Endothelial cell of coronary artery (primary cell): Measurements from ENCODE around the gene OR2A1. TPM values are rescaled to one million over a fixed set of nuclear protein-coding genes. Genes with fewer than 3 reads are reported as not detected.

Experiments used
- total RNA-seq: library from RNA; depleted of rRNA; stranded (reverse); fragments of >200 nt; gene quantifications from 2 replicates; pipeline ENCODE4 v1.2.3, GENCODE V29; 2014

The OR2A1 gene
- under 0.01 TPM in 1 of 2 replicates, not detected in the other for total RNA-seq

GRCh38 chr7:144311872-144312469 lies at the start of gene OR2A1:
OR2A1 (plus strand) TSS chr7:144312419; CDS start chr7:144318125, 5,706 bp downstream.

GRCh38 chr7:144264692-144265091 lies 47.5 kb upstream of the OR2A1 start, which contains the start of gene OR2A7:
OR2A7 (minus strand) TSS chr7:144264792; CDS start chr7:144259628, 5,164 bp downstream.

GRCh38 chr7:144269188-144269587 lies 43.0 kb upstream of the OR2A1 start, which contains the start of gene CTAGE8:
CTAGE8 (minus strand) TSS chr7:144269288; CDS start chr7:144269250, 38 bp downstream.

GRCh38 chr7:144355176-144355822 lies 43.1 kb downstream of the OR2A1 start, which contains the start of gene ARHGEF5:
ARHGEF5 (plus strand) TSS chr7:144355402; CDS start chr7:144362670, 7,268 bp downstream.

Other genes with a start within 250 kb of the OR2A1 start
- gene OR2A25, start 242.6 kb upstream of the OR2A1 start, total RNA-seq, result not detected in 2 replicates
- gene OR2A12, start 226.1 kb upstream of the OR2A1 start, total RNA-seq, result not detected in 2 replicates
- gene OR2A2, start 202.8 kb upstream of the OR2A1 start, total RNA-seq, result not detected in 2 replicates
- gene OR2A14, start 189.2 kb upstream of the OR2A1 start, total RNA-seq, result not detected in 2 replicates
- 0.18 and 0.56 TPM in 2 replicates for gene CTAGE4, start 129.0 kb upstream of the OR2A1 start, total RNA-seq
- 0.18 and 0.56 TPM in 2 replicates for gene ARHGEF35, start 116.6 kb upstream of the OR2A1 start, total RNA-seq
- 0.09 TPM in 1 of 2 replicates, not detected in the other for gene OR2A42, start 72.8 kb upstream of the OR2A1 start, total RNA-seq
- under 0.01 and 0.09 TPM in 2 replicates for gene OR2A7, start 47.6 kb upstream of the OR2A1 start, total RNA-seq
- gene CTAGE8, start 43.1 kb upstream of the OR2A1 start, total RNA-seq, result not detected in 2 replicates
- gene ARHGEF5, start 43.0 kb downstream of the OR2A1 start, total RNA-seq, result 0.45 and 0.94 TPM in 2 replicates
- gene NOBOX, start 91.3 kb downstream of the OR2A1 start, total RNA-seq, result not detected in 2 replicates